ENCODE data around the gene PRRC2B.

Gene PRRC2B

GRCh38 chr9:131347376-131348020 lies 46.4 kb upstream of the PRRC2B start:
- no peak for DNase-seq
- Histone ChIP-seq H3K9ac (ENCODE audit: low read length) (no peak overlapping the region), H3K4me1 (ENCODE audit: low read length) (no peaks in the 10 kb centered on the region), H2AFZ (ENCODE audit: low read length) (no peak overlapping the region), H3K36me3 (replicated peaks; ENCODE audit: insufficient read depth, low read length) (no peaks in the 10 kb centered on the region), H3K4me2 (ENCODE audit: low read depth, low read length) (no peak overlapping the region), H3K79me2 (ENCODE audit: low read length) (no peaks in the 10 kb centered on the region), H3K27ac (ENCODE audit: low read length) (no peak overlapping the region), H4K20me1 (ENCODE audit: insufficient read depth, low read length) (no peaks in the 10 kb centered on the region), H3K9me2 (replicated peaks; ENCODE audit: insufficient read depth, low read length) (no peaks in the 10 kb centered on the region), H3K4me3 (ENCODE audit: low read length) (no peak overlapping the region), H3K9me3 (replicated peaks; ENCODE audit: insufficient read depth, low read length) (no peaks in the 10 kb centered on the region), H3K27me3 (replicated peaks; ENCODE audit: insufficient read depth, low read length) (no peaks in the 10 kb centered on the region), H3F3A (ENCODE audit: insufficient read depth, low read length) (no peaks in the 10 kb centered on the region)
- no peak for TF ChIP-seq EZH2phosphoT487 (IDR thresholded peaks at IDR 0.05; ENCODE audit: low read length)
- TF ChIP-seq CTCF (IDR thresholded peaks at IDR 0.05; ENCODE audit: low read length): no peak

GRCh38 chr9:131348631-131349521 lies 45.0 kb upstream of the PRRC2B start:
- H3K4me1 ChIP-seq (ENCODE audit: low read length): no peaks in the 10 kb centered on the region
- TF ChIP-seq EZH2phosphoT487 (IDR thresholded peaks at IDR 0.05; ENCODE audit: low read length): no peak
- 0 out of 2 replicates have a peak, but pooled peaks have one; percentile 19 for TF ChIP-seq CTCF (IDR thresholded peaks at IDR 0.05; ENCODE audit: low read length)
- DNase-seq: no peak

GRCh38 chr9:131349522-131349880 lies 44.4 kb upstream of the PRRC2B start:
- DNase-seq: no peak
- Histone ChIP-seq H3K4me1 (ENCODE audit: low read length) (no peaks in the 10 kb centered on the region), H2AFZ (ENCODE audit: low read length) (peak overlapping the region; percentile 96), H3K36me3 (replicated peaks; ENCODE audit: insufficient read depth, low read length) (no peaks in the 10 kb centered on the region), H3K27ac (ENCODE audit: low read length) (no peak overlapping the region), H3F3A (ENCODE audit: insufficient read depth, low read length) (no peaks in the 10 kb centered on the region), H3K9ac (ENCODE audit: low read length) (no peak overlapping the region), H3K9me3 (replicated peaks; ENCODE audit: insufficient read depth, low read length) (no peaks in the 10 kb centered on the region), H3K79me2 (ENCODE audit: low read length) (no peaks in the 10 kb centered on the region), H4K20me1 (ENCODE audit: insufficient read depth, low read length) (no peaks in the 10 kb centered on the region), H3K27me3 (replicated peaks; ENCODE audit: insufficient read depth, low read length) (no peaks in the 10 kb centered on the region), H3K4me2 (ENCODE audit: low read depth, low read length) (peak overlapping the region; percentile 83), H3K9me2 (replicated peaks; ENCODE audit: insufficient read depth, low read length) (no peaks in the 10 kb centered on the region), H3K4me3 (ENCODE audit: low read length) (no peak overlapping the region)
- TF ChIP-seq EZH2 (optimal IDR thresholded peaks at IDR 0.05; ENCODE audit: low read depth, low read length): no peak
- no peak for TF ChIP-seq CTCF (IDR thresholded peaks at IDR 0.05; ENCODE audit: low read length)
- no peak for TF ChIP-seq EZH2phosphoT487 (IDR thresholded peaks at IDR 0.05; ENCODE audit: low read length)

More at GRCh38 chr9:131348631-131349521, 45.0 kb upstream of the PRRC2B start:
- Histone ChIP-seq H3F3A (ENCODE audit: insufficient read depth, low read length) (no peaks in the 10 kb centered on the region), H3K27me3 (replicated peaks; ENCODE audit: insufficient read depth, low read length) (no peaks in the 10 kb centered on the region), H3K9ac (ENCODE audit: low read length) (no peak overlapping the region), H3K36me3 (replicated peaks; ENCODE audit: insufficient read depth, low read length) (no peaks in the 10 kb centered on the region), H4K20me1 (ENCODE audit: insufficient read depth, low read length) (no peaks in the 10 kb centered on the region), H3K79me2 (ENCODE audit: low read length) (no peaks in the 10 kb centered on the region), H3K4me2 (ENCODE audit: low read depth, low read length) (no peak overlapping the region), H3K27ac (ENCODE audit: low read length) (no peak overlapping the region), H3K9me3 (replicated peaks; ENCODE audit: insufficient read depth, low read length) (no peaks in the 10 kb centered on the region), H3K9me2 (replicated peaks; ENCODE audit: insufficient read depth, low read length) (no peaks in the 10 kb centered on the region), H3K4me3 (ENCODE audit: low read length) (no peak overlapping the region), H2AFZ (ENCODE audit: low read length) (no peak overlapping the region)
